Stimulated activated naive CD4-positive, alpha-beta T cell (primary cell): Measurements from ENCODE around the gene JADE3.
"Not testable (repeated sequence)": the region's sequence is repeated elsewhere in the genome, so short reads cannot be mapped to it uniquely, and the experiment has no call there.

Experiments used
- DNase-seq, 6 experiments: peaks; one replicate each; lab custom pipeline; 2025; lab: John Stamatoyannopoulos, UW

Gene JADE3

DNA sequence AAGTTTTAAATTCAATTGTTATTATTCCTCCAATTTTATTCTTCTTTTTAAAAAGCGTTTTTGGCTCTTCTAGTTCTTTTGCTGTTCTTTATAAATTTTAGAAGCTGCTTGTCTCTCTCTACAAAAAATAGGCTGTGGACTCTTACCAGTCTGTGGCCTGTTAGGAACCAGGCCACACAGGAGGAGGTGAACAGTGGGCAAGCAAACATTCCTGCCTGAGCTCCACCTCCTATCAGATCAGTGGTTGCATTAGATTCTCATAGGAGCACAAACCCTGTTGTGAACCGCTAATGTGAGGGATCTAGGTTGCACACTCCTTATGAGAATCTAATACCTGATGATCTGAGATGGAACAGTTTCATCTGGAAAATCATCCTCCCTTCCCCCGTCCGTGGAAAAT is 23.1 kb downstream of the JADE3 start:
- DNase-seq: no peak

- DNase-seq: no peak
Observed at GRCh38 chrX:46938589-46938988, 26.4 kb downstream of the JADE3 start.

DNA sequence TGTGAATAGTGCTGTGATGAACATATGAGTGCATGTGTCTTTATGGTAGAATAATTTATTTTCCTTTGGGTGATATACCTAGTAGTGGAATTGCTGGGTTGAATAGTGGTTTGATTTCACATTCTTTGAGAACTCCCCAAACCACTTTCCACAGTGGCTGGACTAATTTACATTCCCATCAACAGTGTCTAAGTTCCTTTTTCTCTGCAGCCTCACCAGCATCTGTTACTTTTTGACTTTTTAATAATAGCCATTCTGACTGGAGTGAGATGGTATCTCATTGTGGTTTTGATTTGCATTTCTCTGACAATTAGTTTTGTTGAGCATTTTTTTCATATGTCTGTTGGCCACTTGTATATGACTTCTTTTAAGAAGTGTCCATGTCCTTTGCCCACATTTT is 29.1 kb downstream of the JADE3 start:
- DNase-seq: no peak

DNA sequence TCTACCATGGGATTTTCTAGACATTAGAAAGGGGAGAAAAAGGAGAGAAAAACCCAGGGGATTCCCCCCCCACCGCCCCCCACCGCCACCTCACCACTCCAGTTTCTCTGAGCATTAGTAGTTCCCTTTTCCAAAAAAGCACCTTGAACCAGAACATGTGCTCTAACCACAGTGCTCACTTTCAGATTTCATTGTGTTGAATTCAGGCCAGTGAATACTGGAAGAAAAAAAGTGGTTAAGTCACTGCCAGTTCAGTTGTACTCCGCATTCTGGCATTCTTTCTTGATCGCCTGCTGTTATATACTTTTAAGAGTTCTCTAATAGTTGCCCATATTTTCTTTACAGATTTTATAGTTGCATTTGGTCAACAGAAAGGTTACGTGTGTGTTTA is 40.9 kb downstream of the JADE3 start:
- DNase-seq: no peak

- DNase-seq: no peak
Observed at GRCh38 chrX:46953597-46953996, 41.4 kb downstream of the JADE3 start.

- DNase-seq: no peak
Observed at GRCh38 chrX:46954716-46955115, 42.5 kb downstream of the JADE3 start.

GRCh38 chrX:46956589-46956988 is 44.4 kb downstream of the JADE3 start:
- not testable (repeated sequence) for DNase-seq

DNA sequence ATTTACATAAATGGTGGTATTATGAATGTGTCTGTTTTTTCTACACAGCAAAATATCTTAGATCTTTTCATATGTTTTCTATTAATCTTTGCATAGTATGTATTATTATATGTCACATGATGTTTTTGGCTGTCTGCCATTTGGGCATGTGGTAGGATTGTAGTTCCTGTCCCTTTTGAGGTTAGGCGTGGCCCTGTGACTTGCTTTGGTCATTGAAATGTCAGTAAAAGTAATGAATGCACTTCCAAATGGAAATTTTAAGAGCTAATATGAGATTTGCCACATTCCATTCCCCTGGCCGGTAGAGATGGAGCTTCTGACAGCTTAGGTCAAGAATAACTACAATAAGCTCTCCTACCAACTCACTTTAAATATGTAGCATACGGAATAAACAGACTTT is 45.1 kb downstream of the JADE3 start:
- DNase-seq: no peak

DNA sequence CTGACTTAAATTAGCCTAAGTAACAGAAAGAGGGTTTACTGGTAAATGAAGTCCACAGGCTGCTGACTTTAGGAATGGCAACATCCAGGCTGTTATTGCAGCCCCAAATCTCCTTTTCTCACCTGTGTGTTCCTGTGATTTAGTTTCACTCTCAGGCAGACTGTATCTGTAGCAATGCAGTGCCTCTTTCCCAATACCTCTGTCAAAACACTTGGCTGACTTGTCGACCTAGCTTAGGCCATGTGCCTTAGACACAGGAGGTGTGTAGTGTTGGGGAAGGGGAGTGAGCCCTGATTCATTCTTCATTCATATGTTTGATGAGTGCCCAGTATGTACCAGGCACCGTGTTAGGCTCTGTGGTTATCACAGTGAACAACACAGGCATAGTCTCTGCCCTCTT is 46.9 kb downstream of the JADE3 start:
- no peak for DNase-seq

DNA sequence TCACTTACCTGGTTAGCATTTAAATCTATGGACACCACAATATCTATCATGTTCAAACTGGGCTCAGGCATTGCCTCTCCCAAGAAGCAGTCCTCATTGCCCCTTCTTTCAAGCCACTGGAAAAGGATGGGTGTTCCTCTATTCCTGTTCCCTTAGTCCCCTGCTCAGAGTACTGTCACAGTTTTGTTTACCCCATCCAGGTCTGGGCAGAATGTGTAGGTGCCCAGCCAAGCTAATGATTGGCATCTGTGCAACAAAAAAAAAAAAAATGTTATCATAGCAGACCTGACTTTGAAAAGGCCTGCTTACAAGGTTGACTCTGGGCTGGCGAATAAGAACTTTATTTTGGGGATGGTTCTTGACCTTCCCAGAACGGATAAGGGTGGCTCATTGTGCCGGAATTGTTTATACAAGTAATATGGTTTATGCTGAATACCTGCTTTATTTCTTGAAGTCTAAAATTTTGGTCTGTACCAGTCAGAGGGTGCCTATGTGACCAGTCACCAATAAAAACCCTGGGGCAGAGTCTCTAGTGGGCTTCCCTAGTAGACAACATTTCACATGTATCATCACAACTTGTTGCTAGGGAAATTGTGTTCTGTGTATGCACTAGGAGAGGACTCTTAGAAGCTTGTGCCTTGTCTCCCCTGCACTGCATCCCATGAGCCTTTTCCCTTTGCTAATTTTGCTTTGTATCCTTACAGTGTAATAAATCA is 47.9 kb downstream of the JADE3 start:
- no peak for DNase-seq

DNA sequence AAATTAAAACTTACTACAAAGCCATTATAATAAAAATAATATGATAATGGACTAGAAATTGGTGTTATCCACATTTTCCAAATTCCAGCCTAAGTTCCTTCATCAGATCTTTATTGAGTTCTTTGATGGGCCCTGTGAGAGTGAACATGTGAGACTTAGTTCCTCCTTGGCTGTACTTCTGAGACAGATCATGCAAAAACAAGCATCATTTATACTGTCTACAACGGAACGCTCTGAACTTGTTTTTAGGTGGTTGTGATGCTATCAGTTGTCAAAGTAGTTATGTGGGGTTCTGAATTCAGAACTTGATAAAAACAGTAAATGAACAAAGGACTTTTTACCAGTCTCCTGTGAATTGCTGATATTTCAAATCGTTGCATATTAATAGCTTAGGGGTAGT is 48.9 kb downstream of the JADE3 start:
- DNase-seq: no peak

DNA sequence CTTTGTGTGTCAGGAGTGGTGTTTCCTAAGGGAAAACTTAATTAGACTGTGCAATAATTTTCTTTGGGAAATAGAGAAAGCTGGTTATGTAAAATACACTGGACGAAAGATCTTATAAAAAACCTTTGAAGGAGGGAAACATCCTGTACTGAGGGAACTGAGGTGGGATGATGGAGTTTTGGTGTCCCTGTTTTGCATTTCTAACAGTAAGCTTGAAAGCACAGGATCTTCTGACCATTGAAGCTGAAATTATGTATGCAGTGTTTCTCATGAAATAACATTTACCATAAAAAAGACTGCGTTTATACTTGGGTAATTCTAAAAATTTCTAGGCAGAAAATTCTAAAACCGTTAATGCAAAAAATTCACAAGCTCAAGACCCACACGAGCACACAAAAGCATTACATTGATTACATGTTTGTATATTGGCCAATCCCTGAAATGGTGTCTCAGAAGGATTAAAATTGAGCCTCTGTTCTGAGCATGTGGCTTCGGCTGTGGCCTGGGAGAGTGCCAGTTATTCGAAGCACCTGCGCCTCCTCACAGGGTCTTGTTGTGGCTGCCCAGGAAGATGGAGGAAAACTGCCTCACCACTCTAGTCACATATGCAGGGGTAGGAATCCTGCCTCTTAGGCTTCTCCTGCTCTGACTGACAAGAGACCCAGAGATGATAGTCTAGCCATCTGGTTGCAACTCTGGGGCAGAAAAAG is 49.5 kb downstream of the JADE3 start:
- DNase-seq: no peak

- DNase-seq: no peak
Observed at GRCh38 chrX:46965125-46965758, 53.0 kb downstream of the JADE3 start.

DNA sequence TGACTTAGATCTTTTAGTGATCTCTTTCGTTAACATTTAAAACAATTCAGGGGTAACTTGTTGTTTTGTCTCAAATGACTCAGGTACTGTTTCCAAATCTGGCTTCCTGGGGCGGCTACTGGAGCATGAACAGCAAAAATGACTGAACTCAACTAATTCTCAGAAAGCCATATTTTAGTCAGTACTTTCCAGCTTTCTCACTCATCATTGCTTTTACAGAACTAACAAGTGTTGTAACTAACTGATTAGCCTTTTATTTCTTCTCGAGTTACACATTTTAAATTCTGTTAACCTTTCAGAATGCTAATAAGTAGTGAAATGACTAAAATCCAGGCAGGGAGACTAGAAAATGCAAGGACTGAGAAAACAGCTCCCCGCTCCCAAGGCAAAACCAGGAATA is 55.3 kb downstream of the JADE3 start:
- no peak for DNase-seq

- not testable (repeated sequence) for DNase-seq
Observed at GRCh38 chrX:46977046-46977445, 64.8 kb downstream of the JADE3 start.

GRCh38 chrX:46978341-46979291 is 66.4 kb downstream of the JADE3 start:
- DNase-seq: peak; percentile 3 to 47 (median 34)

DNA sequence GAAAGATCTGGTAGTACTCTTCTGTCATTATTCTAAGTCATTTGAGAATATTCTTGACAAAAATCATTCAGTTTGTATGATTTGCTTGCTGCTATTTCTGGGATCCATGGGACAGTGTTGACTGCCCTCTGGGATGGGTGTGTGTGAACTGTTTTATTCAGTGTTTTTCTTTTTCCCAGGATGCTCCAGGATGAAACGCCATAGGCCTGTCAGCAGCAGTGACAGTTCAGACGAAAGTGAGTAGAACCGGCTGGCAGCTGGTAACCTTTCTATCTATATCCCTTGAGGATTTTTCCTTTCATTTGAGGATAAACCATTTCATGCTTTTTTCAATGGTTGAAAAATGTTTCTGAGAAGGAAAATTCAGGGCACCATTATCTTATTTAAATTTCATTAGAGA is 72.5 kb downstream of the JADE3 start:
- no peak for DNase-seq

DNA sequence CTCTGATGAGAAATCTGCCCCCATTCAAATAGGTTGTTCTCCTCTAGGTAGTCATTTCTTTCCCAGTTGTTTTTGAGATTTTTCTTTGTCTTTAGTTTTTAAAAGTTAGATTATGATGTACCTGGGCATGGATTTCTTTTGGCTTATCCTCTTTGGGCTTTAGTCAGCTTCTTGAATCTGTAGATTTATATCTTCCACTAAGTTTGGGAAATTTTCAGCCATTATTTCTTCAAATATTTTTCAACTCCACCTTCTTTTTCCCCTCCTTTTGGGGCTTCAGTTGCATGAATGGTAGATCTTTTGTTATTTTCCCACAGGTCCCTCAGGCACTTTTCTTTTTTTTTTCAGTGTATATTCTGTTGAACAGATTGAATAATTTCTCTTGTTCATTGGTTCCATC is 77.3 kb downstream of the JADE3 start:
- no peak for DNase-seq

GRCh38 chrX:46991664-46992063 is 79.4 kb downstream of the JADE3 start:
- DNase-seq: no peak

DNA sequence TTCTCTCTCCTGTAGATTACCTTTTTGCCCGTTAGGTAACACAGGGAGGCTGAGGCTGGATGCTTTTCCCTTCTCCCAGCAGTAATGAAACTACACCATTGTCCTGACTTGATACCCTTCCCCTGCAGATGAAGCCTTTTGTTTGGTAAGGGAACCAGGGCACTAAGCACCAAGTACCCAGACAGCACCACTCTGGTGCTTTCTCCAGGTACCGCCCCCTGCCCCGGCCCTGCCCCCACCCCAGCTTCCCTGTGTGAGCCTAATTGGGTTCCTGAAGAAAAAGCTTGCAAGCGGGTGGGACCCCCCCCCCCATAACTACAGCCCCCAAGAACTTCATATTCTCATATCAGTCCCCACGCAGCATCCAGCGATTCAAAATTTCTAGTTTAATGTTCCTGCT is 79.8 kb downstream of the JADE3 start:
- no peak for DNase-seq

DNA sequence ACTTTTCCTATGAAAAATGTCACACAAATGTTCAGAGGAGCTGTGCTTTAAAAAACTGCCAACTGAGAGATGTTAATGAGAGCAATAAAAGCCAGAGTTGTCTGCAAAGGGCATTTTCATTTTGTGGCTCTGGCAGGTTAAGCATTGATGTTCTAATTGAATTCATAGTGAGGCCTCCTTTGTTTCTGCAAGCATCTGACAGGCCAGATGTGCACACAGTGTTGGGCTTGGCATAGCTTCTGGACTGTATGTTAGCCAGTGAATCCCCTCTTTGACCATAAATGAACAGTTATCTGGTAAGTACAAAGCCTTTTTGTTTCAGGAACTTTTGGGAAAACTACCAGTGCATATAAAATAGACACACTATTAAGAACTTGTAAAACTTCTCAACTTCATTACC is 81.9 kb downstream of the JADE3 start:
- DNase-seq: no peak

DNA sequence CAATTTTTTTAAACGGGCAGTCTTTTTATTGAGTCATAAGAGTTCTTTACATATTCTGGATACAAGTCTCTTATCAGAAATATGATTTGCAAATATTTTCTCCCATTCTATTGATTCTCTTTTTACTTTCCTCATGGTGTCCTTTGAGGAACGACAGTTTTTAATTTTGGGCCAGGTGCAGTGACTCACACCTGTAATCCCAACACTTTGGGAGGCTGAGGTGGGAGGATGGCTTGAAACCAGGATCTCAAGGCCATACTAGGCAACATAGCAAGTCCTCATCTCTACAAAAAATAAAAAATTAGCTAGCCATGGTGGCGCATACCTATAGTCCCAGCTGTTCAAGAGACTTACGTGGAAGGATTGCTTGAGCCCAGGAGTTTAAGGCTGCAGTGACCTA is 99.9 kb downstream of the JADE3 start:
- DNase-seq: no peak
